Astrocyte (in vitro differentiated cells and primary cell): ENCODE data around the gene AVPR2. TPM values are rescaled to one million over a fixed set of nuclear protein-coding genes. Genes with fewer than 3 reads are reported as not detected.

Experiments
- DNase-seq: peaks from one replicate; pipeline ENCODE4 v3.0.0-alpha.2; 2010; ENCODE audit warnings: low read depth
- FAIRE-seq: peaks from 2 replicates; lab custom pipeline; 2011; peaks lifted over from hg19 to GRCh38; lab: Jason Lieb, UNC
- H2AFZ ChIP-seq: 2 replicates; pipeline ENCODE4 v1.6.0; 2012; ENCODE audit warnings: low read depth, low read length, inconsistent platforms
- H3K27ac ChIP-seq: 2 replicates; pipeline ENCODE4 v1.5.1; 2011; ENCODE audit warnings: low read depth, low read length, inconsistent platforms
- H3K27me3 ChIP-seq: 2 replicates; pipeline ENCODE4 v1.6.0; 2011; ENCODE audit warnings: low read length, inconsistent platforms; ENCODE audit not compliant: insufficient read depth
- H3K36me3 ChIP-seq: 2 replicates; pipeline ENCODE4 v1.5.1; 2011; ENCODE audit warnings: low read length, inconsistent platforms; ENCODE audit not compliant: insufficient read depth
- H3K4me1 ChIP-seq: 2 replicates; pipeline ENCODE4 v1.5.1; 2011; ENCODE audit warnings: low read length, inconsistent platforms; ENCODE audit not compliant: insufficient read depth
- H3K4me2 ChIP-seq: 2 replicates; pipeline ENCODE4 v1.6.0; 2012; ENCODE audit warnings: low read length, inconsistent platforms
- H3K4me3 ChIP-seq: 2 replicates; pipeline ENCODE4 v1.5.1; 2011; ENCODE audit warnings: low read depth, mild to moderate bottlenecking, low read length, inconsistent platforms; ENCODE audit not compliant: insufficient read depth
- H3K79me2 ChIP-seq: 2 replicates; pipeline ENCODE4 v1.6.0; 2012; ENCODE audit warnings: mild to moderate bottlenecking, low read length, inconsistent platforms; ENCODE audit not compliant: insufficient read depth
- H3K9ac ChIP-seq: 2 replicates; pipeline ENCODE4 v1.6.0; 2012; ENCODE audit warnings: mild to moderate bottlenecking, low read length, inconsistent platforms
- H3K9me3 ChIP-seq: 2 replicates; pipeline ENCODE4 v1.5.1; 2012; ENCODE audit warnings: low read depth, mild to moderate bottlenecking, low read length, inconsistent platforms; ENCODE audit not compliant: insufficient read depth
- H4K20me1 ChIP-seq: 2 replicates; pipeline ENCODE4 v1.6.0; 2012; ENCODE audit warnings: low read length, inconsistent platforms; ENCODE audit not compliant: insufficient read depth
- H3K27ac Mint-ChIP-seq: one replicate; pipeline ENCODE4 v1.8.0; 2021; ENCODE audit warnings: mild to moderate bottlenecking, mixed read lengths; ENCODE audit not compliant: unreplicated experiment
- H3K27me3 Mint-ChIP-seq: one replicate; pipeline ENCODE4 v1.8.0; 2021; ENCODE audit warnings: low read depth, mixed read lengths; ENCODE audit not compliant: unreplicated experiment
- H3K36me3 Mint-ChIP-seq: one replicate; pipeline ENCODE4 v1.8.0; 2021; ENCODE audit warnings: low read depth, mixed read lengths; ENCODE audit not compliant: unreplicated experiment
- H3K4me1 Mint-ChIP-seq: one replicate; pipeline ENCODE4 v1.8.0; 2021; ENCODE audit warnings: low read depth, mixed read lengths; ENCODE audit not compliant: unreplicated experiment
- H3K4me3 Mint-ChIP-seq: one replicate; pipeline ENCODE4 v1.8.0; 2021; ENCODE audit warnings: mild to moderate bottlenecking, moderate library complexity, mixed read lengths; ENCODE audit not compliant: unreplicated experiment
- H3K9me3 Mint-ChIP-seq: one replicate; pipeline ENCODE4 v1.8.0; 2021; ENCODE audit warnings: mild to moderate bottlenecking, mixed read lengths; ENCODE audit not compliant: unreplicated experiment
- EZH2 ChIP-seq: IDR thresholded peaks from 2 replicates; pipeline ENCODE4 v1.6.1; 2012; ENCODE audit warnings: mild to moderate bottlenecking, low read length, inconsistent platforms; ENCODE audit not compliant: insufficient read depth
- total RNA-seq: library from RNA; stranded (reverse); gene quantifications from 2 replicates; pipeline ENCODE4 v1.2.1, GENCODE V29; 2021
- TF ChIP-seq, protein P1 (sequence below): IDR thresholded peaks from 2 replicates; pipeline ENCODE4 v1.5.1; 2011; ENCODE audit warnings: low read depth, mild to moderate bottlenecking, inconsistent platforms, low read length, moderate library complexity; ENCODE audit not compliant: insufficient read depth

Gene AVPR2
- total RNA-seq, 1 donor from 2014 or later = not detected

DNA sequence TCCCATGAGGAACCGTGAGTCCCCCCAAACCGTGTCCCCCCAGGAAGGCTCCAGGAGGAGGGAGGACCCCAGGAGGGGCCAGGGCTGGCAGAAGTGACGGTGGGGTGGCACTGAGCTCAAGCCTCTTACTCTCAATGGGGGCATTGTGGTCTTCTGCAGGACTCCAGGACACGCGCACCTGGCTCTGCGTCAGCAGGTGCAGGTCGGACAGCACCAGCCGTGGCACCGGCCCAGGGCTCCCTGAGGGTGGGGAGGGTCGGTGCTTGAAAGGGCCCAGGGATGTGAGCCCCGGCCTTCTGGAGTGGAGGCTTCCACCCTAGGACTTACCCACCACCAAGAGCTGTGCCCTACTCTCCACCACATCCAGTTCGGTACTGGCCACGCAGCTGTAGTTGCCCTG, 36.8 kb upstream of the AVPR2 start:
- H3K36me3 Mint-ChIP-seq = peaks cover 4% of the 10 kb centered on the region
- FAIRE-seq = no peak
- Histone ChIP-seq H3K27me3 (peaks cover under 1% of the 10 kb centered on the region), H4K20me1 (no peaks in the 10 kb centered on the region), H3K4me2 (no peak overlapping the region), H3K9me3 (no peaks in the 10 kb centered on the region), H3K4me3 (no peak overlapping the region), H3K4me1 (no peaks in the 10 kb centered on the region), H3K9ac (no peak overlapping the region), H3K36me3 (no peaks in the 10 kb centered on the region), H2AFZ (no peak overlapping the region), H3K27ac (no peak overlapping the region), H3K79me2 (no peaks in the 10 kb centered on the region)
- H3K27me3 Mint-ChIP-seq = no peaks in the 10 kb centered on the region
- no peaks in the 10 kb centered on the region for H3K9me3 Mint-ChIP-seq
- no peak overlapping the region for H3K27ac Mint-ChIP-seq
- no peak for DNase-seq
- no peak overlapping the region for H3K4me3 Mint-ChIP-seq
- peaks cover 2% of the 10 kb centered on the region for H3K4me1 Mint-ChIP-seq
- TF ChIP-seq, protein P1, sequence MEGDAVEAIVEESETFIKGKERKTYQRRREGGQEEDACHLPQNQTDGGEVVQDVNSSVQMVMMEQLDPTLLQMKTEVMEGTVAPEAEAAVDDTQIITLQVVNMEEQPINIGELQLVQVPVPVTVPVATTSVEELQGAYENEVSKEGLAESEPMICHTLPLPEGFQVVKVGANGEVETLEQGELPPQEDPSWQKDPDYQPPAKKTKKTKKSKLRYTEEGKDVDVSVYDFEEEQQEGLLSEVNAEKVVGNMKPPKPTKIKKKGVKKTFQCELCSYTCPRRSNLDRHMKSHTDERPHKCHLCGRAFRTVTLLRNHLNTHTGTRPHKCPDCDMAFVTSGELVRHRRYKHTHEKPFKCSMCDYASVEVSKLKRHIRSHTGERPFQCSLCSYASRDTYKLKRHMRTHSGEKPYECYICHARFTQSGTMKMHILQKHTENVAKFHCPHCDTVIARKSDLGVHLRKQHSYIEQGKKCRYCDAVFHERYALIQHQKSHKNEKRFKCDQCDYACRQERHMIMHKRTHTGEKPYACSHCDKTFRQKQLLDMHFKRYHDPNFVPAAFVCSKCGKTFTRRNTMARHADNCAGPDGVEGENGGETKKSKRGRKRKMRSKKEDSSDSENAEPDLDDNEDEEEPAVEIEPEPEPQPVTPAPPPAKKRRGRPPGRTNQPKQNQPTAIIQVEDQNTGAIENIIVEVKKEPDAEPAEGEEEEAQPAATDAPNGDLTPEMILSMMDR = no peak
- no peak for TF ChIP-seq EZH2

GRCh38 chrX:153868576-153869472, 35.6 kb upstream of the AVPR2 start:
- Histone ChIP-seq H3K9me3 (no peaks in the 10 kb centered on the region), H3K36me3 (no peaks in the 10 kb centered on the region), H2AFZ (no peak overlapping the region), H3K27ac (no peak overlapping the region), H3K4me1 (no peaks in the 10 kb centered on the region), H4K20me1 (no peaks in the 10 kb centered on the region), H3K9ac (no peak overlapping the region), H3K4me2 (no peak overlapping the region), H3K4me3 (no peak overlapping the region), H3K27me3 (peaks cover 2% of the 10 kb centered on the region), H3K79me2 (no peaks in the 10 kb centered on the region)
- TF ChIP-seq EZH2 = no peak
- TF ChIP-seq, protein P1 = no peak
- Mint-ChIP-seq H3K27ac (no peak overlapping the region), H3K4me3 (no peak overlapping the region), H3K9me3 (no peaks in the 10 kb centered on the region), H3K4me1 (peaks cover 4% of the 10 kb centered on the region), H3K36me3 (peaks cover 5% of the 10 kb centered on the region), H3K27me3 (no peaks in the 10 kb centered on the region)
- DNase-seq = no peak
- no peak for FAIRE-seq
